Hepatocyte (in vitro differentiated cells): ENCODE results near the gene BCL2.

Source experiments
- CTCF ChIP-seq: fragments of 200-600 bp; sonication (generic); IDR thresholded peaks from 2 replicates; pipeline ENCODE4 v1.5.1; 2016; ENCODE audit warnings: antibody characterized with exemption, mild to moderate bottlenecking; ENCODE audit not compliant: poor library complexity
- EZH2 ChIP-seq: fragments of 200-600 bp; sonication (generic); IDR thresholded peaks from 2 replicates; pipeline ENCODE4 v1.6.1; 2016; ENCODE audit warnings: antibody characterized with exemption, mild to moderate bottlenecking, borderline replicate concordance
- EZH2phosphoT487 ChIP-seq: fragments of 200-600 bp; sonication (generic); IDR thresholded peaks from one replicate; pipeline ENCODE4 v1.6.1; 2018; ENCODE audit warnings: antibody characterized with exemption, mild to moderate bottlenecking, low read depth, moderate library complexity; ENCODE audit not compliant: unreplicated experiment, severe bottlenecking

GRCh38 chr18:63320123-63320974 is 780 bp upstream of the BCL2 start:
- peak; percentile 15 for TF ChIP-seq CTCF
- no peak for TF ChIP-seq EZH2
- TF ChIP-seq EZH2phosphoT487: no peak
